ENCODE data around the gene MAP3K4.

- TF ChIP-seq, protein P1, sequence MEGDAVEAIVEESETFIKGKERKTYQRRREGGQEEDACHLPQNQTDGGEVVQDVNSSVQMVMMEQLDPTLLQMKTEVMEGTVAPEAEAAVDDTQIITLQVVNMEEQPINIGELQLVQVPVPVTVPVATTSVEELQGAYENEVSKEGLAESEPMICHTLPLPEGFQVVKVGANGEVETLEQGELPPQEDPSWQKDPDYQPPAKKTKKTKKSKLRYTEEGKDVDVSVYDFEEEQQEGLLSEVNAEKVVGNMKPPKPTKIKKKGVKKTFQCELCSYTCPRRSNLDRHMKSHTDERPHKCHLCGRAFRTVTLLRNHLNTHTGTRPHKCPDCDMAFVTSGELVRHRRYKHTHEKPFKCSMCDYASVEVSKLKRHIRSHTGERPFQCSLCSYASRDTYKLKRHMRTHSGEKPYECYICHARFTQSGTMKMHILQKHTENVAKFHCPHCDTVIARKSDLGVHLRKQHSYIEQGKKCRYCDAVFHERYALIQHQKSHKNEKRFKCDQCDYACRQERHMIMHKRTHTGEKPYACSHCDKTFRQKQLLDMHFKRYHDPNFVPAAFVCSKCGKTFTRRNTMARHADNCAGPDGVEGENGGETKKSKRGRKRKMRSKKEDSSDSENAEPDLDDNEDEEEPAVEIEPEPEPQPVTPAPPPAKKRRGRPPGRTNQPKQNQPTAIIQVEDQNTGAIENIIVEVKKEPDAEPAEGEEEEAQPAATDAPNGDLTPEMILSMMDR (IDR thresholded peaks at IDR 0.05), result no peak
- TF ChIP-seq POLR2AphosphoS5 (IDR thresholded peaks at IDR 0.05), result no peak
- no peak for TF ChIP-seq POLR2A (IDR thresholded peaks at IDR 0.05)
Observed at GRCh38 chr6:160986851-160987250, 4.7 kb upstream of the MAP3K4 start.

Data from breast epithelium (tissue), 3 donors.